Lower lobe of right lung (tissue), 2 donors: ENCODE data around the gene KAT6B. TPM values are rescaled to one million over a fixed set of nuclear protein-coding genes. Genes with fewer than 3 reads are reported as not detected.
"Not testable (repeated sequence)": the region's sequence is repeated elsewhere in the genome, so short reads cannot be mapped to it uniquely, and the experiment has no call there.

Source experiments
- ATAC-seq, 2 donors: fragments of 200-7000 bp; cut with Tn5 transposase; one replicate each; pipeline ENCODE4 v1.9.1; 2020 to 2022; ENCODE audit warnings: mild to moderate bottlenecking in 2 of 2, moderate library complexity in 2 of 2
- DNase-seq: peaks from one replicate; pipeline ENCODE4 v3.0.0-alpha.2; 2020
- H3K27ac ChIP-seq: fragments of 200-600 bp; one replicate; pipeline ENCODE4 v1.8.0; 2022
- H3K27me3 ChIP-seq: fragments of 200-600 bp; one replicate; pipeline ENCODE4 v1.8.0; 2022; ENCODE audit warnings: low read depth
- H3K36me3 ChIP-seq: fragments of 200-600 bp; one replicate; pipeline ENCODE4 v1.8.0; 2022; ENCODE audit warnings: mild to moderate bottlenecking
- H3K4me1 ChIP-seq: fragments of 200-600 bp; one replicate; pipeline ENCODE4 v1.8.0; 2022
- H3K4me3 ChIP-seq: fragments of 200-600 bp; one replicate; pipeline ENCODE4 v1.8.0; 2022; ENCODE audit warnings: mild to moderate bottlenecking
- H3K9me3 ChIP-seq: fragments of 200-600 bp; one replicate; pipeline ENCODE4 v1.8.0; 2022
- CTCF ChIP-seq: fragments of 200-600 bp; IDR thresholded peaks from one replicate; pipeline ENCODE4 v1.8.0; 2022; ENCODE audit warnings: antibody characterized with exemption, mild to moderate bottlenecking
- intact Hi-C: fragments of 100-400 bp; cut with DNase I; formaldehyde crosslinking; loops from one replicate; pipeline ENCODE4 v1.11.0; 2022
- long read RNA-seq: library from polyadenylated mRNA; unstranded; transcript quantifications from one replicate; pipeline ENCODE4 v2.0.0, GENCODE V29; 2021
- total RNA-seq: library from RNA; stranded (reverse); fragmentation: NEBNext Ultra II Directional; extraction: Animal tissue kit (Norgen Biotek cat#: 25700); gene quantifications from one replicate; pipeline ENCODE4 v1.2.1, GENCODE V29; 2021
- donor health status: DM: no; HTN: yes; CAD: no; lungs with severe emphysema.

Gene KAT6B
- 46.3 TPM for total RNA-seq
- long read RNA-seq, full-length matches to known transcripts = 4 of 38 reads
- long read RNA-seq, partial matches to known transcripts = 19 of 38 reads
- long read RNA-seq, other reads (novel, unspliced or antisense) = 15 of 38 reads

- Histone ChIP-seq H3K9me3 (no peaks in the 10 kb centered on the region), H3K27me3 (no peaks in the 10 kb centered on the region), H3K36me3 (peaks cover 6% of the 10 kb centered on the region), H3K27ac (peak within 1 kb of the TSS; percentile 97), H3K4me1 (peaks cover 52% of the 10 kb centered on the region), H3K4me3 (peak within 1 kb of the TSS; percentile 97)
- DNase-seq (peak; percentile 100), ATAC-seq (peak; percentile 93 to 96)
- intact Hi-C loops = no loop called here
- peak; percentile 25 for TF ChIP-seq CTCF
These were observed at the start of gene KAT6B for GRCh38 chr10:74826142-74827044. Gene KAT6B (plus strand): TSS chr10:74826600. CDS start chr10:74842858, 16,258 bp downstream.

GRCh38 chr10:74778436-74779094, 47.8 kb upstream of the KAT6B start:
- Histone ChIP-seq H3K27me3 (no peaks in the 10 kb centered on the region), H3K36me3 (no peaks in the 10 kb centered on the region), H3K27ac (no peak overlapping the region), H3K4me3 (no peak overlapping the region), H3K9me3 (peaks cover 5% of the 10 kb centered on the region), H3K4me1 (no peaks in the 10 kb centered on the region)
- TF ChIP-seq CTCF = no peak
- intact Hi-C loops = no loop called here
- DNase-seq = no peak
- ATAC-seq = no peak

- intact Hi-C loops, ATAC-seq, H3K27me3 ChIP-seq, H3K36me3 ChIP-seq, DNase-seq, H3K9me3 ChIP-seq, H3K4me1 ChIP-seq, H3K4me3 ChIP-seq, H3K27ac ChIP-seq: not testable (repeated sequence)
These were observed 44.5 kb upstream of the KAT6B start for GRCh38 chr10:74781870-74782269.

- no peak overlapping the region for H3K4me3 ChIP-seq
- no peaks in the 10 kb centered on the region for H3K36me3 ChIP-seq
- H3K4me1 ChIP-seq = no peaks in the 10 kb centered on the region
- H3K9me3 ChIP-seq = no peaks in the 10 kb centered on the region
- ATAC-seq (no peak), DNase-seq (no peak)
- TF ChIP-seq CTCF = no peak
- no peak overlapping the region for H3K27ac ChIP-seq
- intact Hi-C loops = no loop called here
- no peaks in the 10 kb centered on the region for H3K27me3 ChIP-seq
These were observed 41.9 kb upstream of the KAT6B start for GRCh38 chr10:74784462-74784861.

GRCh38 chr10:74786126-74786525, 40.3 kb upstream of the KAT6B start:
- H3K4me1 ChIP-seq = no peaks in the 10 kb centered on the region
- intact Hi-C loops = no loop called here
- no peaks in the 10 kb centered on the region for H3K27me3 ChIP-seq
- no peak overlapping the region for H3K4me3 ChIP-seq
- TF ChIP-seq CTCF = no peak
- DNase-seq (no peak), ATAC-seq (no peak)
- H3K27ac ChIP-seq = no peak overlapping the region
- no peaks in the 10 kb centered on the region for H3K36me3 ChIP-seq
- no peaks in the 10 kb centered on the region for H3K9me3 ChIP-seq

GRCh38 chr10:74787457-74787856, 38.9 kb upstream of the KAT6B start:
- Histone ChIP-seq H3K27ac (no peak overlapping the region), H3K4me1 (no peaks in the 10 kb centered on the region), H3K27me3 (no peaks in the 10 kb centered on the region), H3K9me3 (no peaks in the 10 kb centered on the region), H3K4me3 (no peak overlapping the region), H3K36me3 (no peaks in the 10 kb centered on the region)
- ATAC-seq (no peak), DNase-seq (no peak)
- intact Hi-C loops = no loop called here
- TF ChIP-seq CTCF = no peak

- H3K36me3 ChIP-seq, DNase-seq, H3K27me3 ChIP-seq, H3K4me1 ChIP-seq, H3K9me3 ChIP-seq, intact Hi-C loops, ATAC-seq, H3K27ac ChIP-seq, H3K4me3 ChIP-seq: not testable (repeated sequence)
These were observed 34.4 kb upstream of the KAT6B start for GRCh38 chr10:74791979-74792378.
